CD4-positive, alpha-beta T cell treated with Interferon gamma for 1 hour (primary cell): ENCODE measurements around the gene CARHSP1.
"Not testable (repeated sequence)": the region's sequence is repeated elsewhere in the genome, so short reads cannot be mapped to it uniquely, and the experiment has no call there.

Source experiments
- DNase-seq: peaks from one replicate; pipeline ENCODE4 v3.0.0-alpha.2; 2020

The CARHSP1 gene

GRCh38 chr16:8892101-8892575 lies 23.3 kb upstream of the CARHSP1 start:
- no peak for DNase-seq

- DNase-seq: no peak
Measured at GRCh38 chr16:8890549-8890921, 21.7 kb upstream of the CARHSP1 start.

GRCh38 chr16:8889893-8890548 lies 21.2 kb upstream of the CARHSP1 start:
- DNase-seq: no peak

GRCh38 chr16:8888951-8889892 lies 20.4 kb upstream of the CARHSP1 start:
- DNase-seq: no peak

- DNase-seq: no peak
Measured at GRCh38 chr16:8887952-8888560, 19.2 kb upstream of the CARHSP1 start.

- no peak for DNase-seq
Measured at GRCh38 chr16:8887431-8887765, 18.6 kb upstream of the CARHSP1 start.

GRCh38 chr16:8886593-8887430 lies 18.0 kb upstream of the CARHSP1 start:
- no peak for DNase-seq

GRCh38 chr16:8885674-8886592 lies 17.1 kb upstream of the CARHSP1 start:
- DNase-seq: no peak

GRCh38 chr16:8882725-8883377 lies 14.0 kb upstream of the CARHSP1 start:
- no peak for DNase-seq

GRCh38 chr16:8882041-8882617 lies 13.3 kb upstream of the CARHSP1 start, which contains the start of gene LITAFD:
TSS of gene LITAFD (plus strand) at chr16:8882351. CDS start at chr16:8884356, 2,005 bp downstream.
- DNase-seq: no peak

- DNase-seq: no peak
Measured at GRCh38 chr16:8880839-8881510, 12.2 kb upstream of the CARHSP1 start.

GRCh38 chr16:8878523-8878911 lies 9.7 kb upstream of the CARHSP1 start:
- DNase-seq: no peak

- no peak for DNase-seq
Measured at GRCh38 chr16:8877894-8878522, 9.2 kb upstream of the CARHSP1 start.

GRCh38 chr16:8875317-8875716 lies 6.5 kb upstream of the CARHSP1 start:
- DNase-seq: not testable (repeated sequence)

GRCh38 chr16:8874388-8874787 lies 5.6 kb upstream of the CARHSP1 start:
- no peak for DNase-seq

- DNase-seq: not testable (repeated sequence)
Measured at GRCh38 chr16:8873866-8874195, 5.0 kb upstream of the CARHSP1 start.

- no peak for DNase-seq
Measured at GRCh38 chr16:8872967-8873865, 4.4 kb upstream of the CARHSP1 start.

- no peak for DNase-seq
Measured at GRCh38 chr16:8872071-8872470, 3.3 kb upstream of the CARHSP1 start.

- not testable (repeated sequence) for DNase-seq
Measured at GRCh38 chr16:8869988-8870241, 1.1 kb upstream of the CARHSP1 start.
